ENCODE results near the gene PPDPF. TPM values are rescaled to one million over a fixed set of nuclear protein-coding genes. Genes with fewer than 3 reads are reported as not detected.
A peak's percentile ranks its signal among the peaks of the same experiment; 100 is the strongest.

PPDPF gene
- total RNA-seq, 1 experiment from 2014 or later = 51.0 TPM

GRCh38 chr20:63544241-63544957 lies 23.8 kb downstream of the PPDPF start:
- Histone ChIP-seq H3K27ac (ENCODE audit: low read length) (no peak overlapping the region), H2AFZ (ENCODE audit: low read length) (no peak overlapping the region), H3K27me3 (ENCODE audit: low read length) (no peaks in the 10 kb centered on the region), H3K4me3 (ENCODE audit: low read length) (no peak overlapping the region), H3K9ac (ENCODE audit: low read length) (no peak overlapping the region), H4K20me1 (ENCODE audit: insufficient read depth, low read depth, low read length) (0 out of 2 replicates have a peak, but pooled peaks cover 5% of the 10 kb centered on the region), H3K79me2 (ENCODE audit: low read length) (no peaks in the 10 kb centered on the region), H3K4me1 (ENCODE audit: low read length) (peaks cover 41% of the 10 kb centered on the region), H3K36me3 (ENCODE audit: insufficient read depth, low read length) (no peaks in the 10 kb centered on the region), H3K9me3 (ENCODE audit: low read length) (no peaks in the 10 kb centered on the region), H3K4me2 (ENCODE audit: low read depth, low read length, poor library complexity, severe bottlenecking) (no peak overlapping the region), H3K9me2 (replicated peaks; ENCODE audit: insufficient read depth, low read length) (no peaks in the 10 kb centered on the region)
- DNase-seq = no peak

GRCh38 chr20:63544958-63545516 lies 24.5 kb downstream of the PPDPF start:
- H3K4me2 ChIP-seq (ENCODE audit: low read depth, low read length, poor library complexity, severe bottlenecking) = peak overlapping the region; percentile 40
- no peaks in the 10 kb centered on the region for H3K36me3 ChIP-seq (ENCODE audit: insufficient read depth, low read length)
- H4K20me1 ChIP-seq (ENCODE audit: insufficient read depth, low read depth, low read length) = 0 out of 2 replicates have a peak, but pooled peaks cover 5% of the 10 kb centered on the region
- no peaks in the 10 kb centered on the region for H3K9me3 ChIP-seq (ENCODE audit: low read length)
- H2AFZ ChIP-seq (ENCODE audit: low read length) = no peak overlapping the region
- no peaks in the 10 kb centered on the region for H3K9me2 ChIP-seq (replicated peaks; ENCODE audit: insufficient read depth, low read length)
- H3K9ac ChIP-seq (ENCODE audit: low read length) = 0 out of 2 replicates have a peak overlapping the region, but pooled peaks have one; percentile 8
- no peak overlapping the region; the same call in 1 of the 2 replicates for H3K4me3 ChIP-seq (ENCODE audit: low read length)
- DNase-seq = no peak
- H3K79me2 ChIP-seq (ENCODE audit: low read length) = no peaks in the 10 kb centered on the region
- H3K27me3 ChIP-seq (ENCODE audit: low read length) = no peaks in the 10 kb centered on the region
- peaks cover 41% of the 10 kb centered on the region for H3K4me1 ChIP-seq (ENCODE audit: low read length)
- H3K27ac ChIP-seq (ENCODE audit: low read length) = 0 out of 2 replicates have a peak overlapping the region, but pooled peaks have one; percentile 6

- Histone ChIP-seq H3K27me3 (ENCODE audit: low read length) (no peaks in the 10 kb centered on the region), H4K20me1 (ENCODE audit: insufficient read depth, low read depth, low read length) (0 out of 2 replicates have a peak, but pooled peaks cover 5% of the 10 kb centered on the region), H3K4me3 (ENCODE audit: low read length) (no peak overlapping the region; the same call in 1 of the 2 replicates), H3K9ac (ENCODE audit: low read length) (no peak overlapping the region), H3K36me3 (ENCODE audit: insufficient read depth, low read length) (no peaks in the 10 kb centered on the region), H3K4me2 (ENCODE audit: low read depth, low read length, poor library complexity, severe bottlenecking) (peak overlapping the region; percentile 40), H3K9me2 (replicated peaks; ENCODE audit: insufficient read depth, low read length) (no peaks in the 10 kb centered on the region), H3K9me3 (ENCODE audit: low read length) (no peaks in the 10 kb centered on the region), H3K79me2 (ENCODE audit: low read length) (no peaks in the 10 kb centered on the region), H2AFZ (ENCODE audit: low read length) (no peak overlapping the region), H3K4me1 (ENCODE audit: low read length) (peaks cover 42% of the 10 kb centered on the region), H3K27ac (ENCODE audit: low read length) (peak overlapping the region; percentile 57; the same call in 1 of the 2 replicates)
- DNase-seq = peak; percentile 73
These were observed 25.2 kb downstream of the PPDPF start for GRCh38 chr20:63545814-63546213.

GRCh38 chr20:63546256-63546955 lies 25.8 kb downstream of the PPDPF start:
- H3K4me3 ChIP-seq (ENCODE audit: low read length) = no peak overlapping the region
- H3K27ac ChIP-seq (ENCODE audit: low read length) = peak overlapping the region; percentile 57; the same call in 1 of the 2 replicates
- H3K4me2 ChIP-seq (ENCODE audit: low read depth, low read length, poor library complexity, severe bottlenecking) = peak overlapping the region; percentile 40
- H3K9me2 ChIP-seq (replicated peaks; ENCODE audit: insufficient read depth, low read length) = no peaks in the 10 kb centered on the region
- H3K4me1 ChIP-seq (ENCODE audit: low read length) = peaks cover 47% of the 10 kb centered on the region
- no peaks in the 10 kb centered on the region for H3K36me3 ChIP-seq (ENCODE audit: insufficient read depth, low read length)
- no peak overlapping the region; the same call in 1 of the 2 replicates for H3K9ac ChIP-seq (ENCODE audit: low read length)
- H3K79me2 ChIP-seq (ENCODE audit: low read length) = no peaks in the 10 kb centered on the region
- H3K27me3 ChIP-seq (ENCODE audit: low read length) = no peaks in the 10 kb centered on the region
- no peak for DNase-seq
- H3K9me3 ChIP-seq (ENCODE audit: low read length) = no peaks in the 10 kb centered on the region
- H2AFZ ChIP-seq (ENCODE audit: low read length) = no peak overlapping the region
- 0 out of 2 replicates have a peak, but pooled peaks cover 5% of the 10 kb centered on the region for H4K20me1 ChIP-seq (ENCODE audit: insufficient read depth, low read depth, low read length)

- no peak overlapping the region; the same call in 1 of the 2 replicates for H3K9ac ChIP-seq (ENCODE audit: low read length)
These were observed 26.6 kb downstream of the PPDPF start for GRCh38 chr20:63546956-63547724.

GRCh38 chr20:63547725-63548480 lies 27.3 kb downstream of the PPDPF start, which contains the start of gene SRMS:
Gene SRMS (minus strand): TSS chr20:63547749. CDS start chr20:63547463, 286 bp downstream.
- no peaks in the 10 kb centered on the region for H3K27me3 ChIP-seq (ENCODE audit: low read length)
- peaks cover 51% of the 10 kb centered on the region for H3K4me1 ChIP-seq (ENCODE audit: low read length)
- H3K4me2 ChIP-seq (ENCODE audit: low read depth, low read length, poor library complexity, severe bottlenecking) = peak within 1 kb of the TSS; percentile 40
- no peak for DNase-seq
- H3K9ac ChIP-seq (ENCODE audit: low read length) = no peak within 1 kb of the TSS; the same call in 1 of the 2 replicates
- H3K9me3 ChIP-seq (ENCODE audit: low read length) = no peaks in the 10 kb centered on the region
- peaks cover 6% of the 10 kb centered on the region; the same call in 1 of the 2 replicates for H4K20me1 ChIP-seq (ENCODE audit: insufficient read depth, low read depth, low read length)
- no peak within 1 kb of the TSS for H2AFZ ChIP-seq (ENCODE audit: low read length)
- H3K36me3 ChIP-seq (ENCODE audit: insufficient read depth, low read length) = no peaks in the 10 kb centered on the region
- no peaks in the 10 kb centered on the region for H3K9me2 ChIP-seq (replicated peaks; ENCODE audit: insufficient read depth, low read length)
- no peak within 1 kb of the TSS for H3K27ac ChIP-seq (ENCODE audit: low read length)
- no peaks in the 10 kb centered on the region for H3K79me2 ChIP-seq (ENCODE audit: low read length)
- no peak within 1 kb of the TSS for H3K4me3 ChIP-seq (ENCODE audit: low read length)

More at GRCh38 chr20:63546956-63547724, 26.6 kb downstream of the PPDPF start:
- Histone ChIP-seq H3K9me3 (ENCODE audit: low read length) (no peaks in the 10 kb centered on the region), H4K20me1 (ENCODE audit: insufficient read depth, low read depth, low read length) (0 out of 2 replicates have a peak, but pooled peaks cover 3% of the 10 kb centered on the region), H2AFZ (ENCODE audit: low read length) (no peak overlapping the region), H3K27ac (ENCODE audit: low read length) (no peak overlapping the region), H3K27me3 (ENCODE audit: low read length) (no peaks in the 10 kb centered on the region), H3K79me2 (ENCODE audit: low read length) (no peaks in the 10 kb centered on the region), H3K36me3 (ENCODE audit: insufficient read depth, low read length) (no peaks in the 10 kb centered on the region), H3K4me3 (ENCODE audit: low read length) (no peak overlapping the region), H3K4me1 (ENCODE audit: low read length) (peaks cover 50% of the 10 kb centered on the region), H3K9me2 (replicated peaks; ENCODE audit: insufficient read depth, low read length) (no peaks in the 10 kb centered on the region), H3K4me2 (ENCODE audit: low read depth, low read length, poor library complexity, severe bottlenecking) (no peak overlapping the region)
- no peak for DNase-seq

- H3K4me1 ChIP-seq (ENCODE audit: low read length) = peaks cover 53% of the 10 kb centered on the region
These were observed 28.0 kb downstream of the PPDPF start for GRCh38 chr20:63548542-63548941.

More at GRCh38 chr20:63548542-63548941, 28.0 kb downstream of the PPDPF start:
- Histone ChIP-seq H3K4me3 (ENCODE audit: low read length) (no peak overlapping the region), H3K27ac (ENCODE audit: low read length) (no peak overlapping the region), H3K9me3 (ENCODE audit: low read length) (no peaks in the 10 kb centered on the region), H3K79me2 (ENCODE audit: low read length) (no peaks in the 10 kb centered on the region), H3K4me2 (ENCODE audit: low read depth, low read length, poor library complexity, severe bottlenecking) (no peak overlapping the region), H3K9me2 (replicated peaks; ENCODE audit: insufficient read depth, low read length) (no peaks in the 10 kb centered on the region), H3K9ac (ENCODE audit: low read length) (no peak overlapping the region), H3K36me3 (ENCODE audit: insufficient read depth, low read length) (no peaks in the 10 kb centered on the region), H4K20me1 (ENCODE audit: insufficient read depth, low read depth, low read length) (peaks cover 6% of the 10 kb centered on the region; the same call in 1 of the 2 replicates), H2AFZ (ENCODE audit: low read length) (no peak overlapping the region), H3K27me3 (ENCODE audit: low read length) (no peaks in the 10 kb centered on the region)
- no peak for DNase-seq
